SK-N-SH (cell line): ENCODE measurements around the gene SLC2A8. TPM values are rescaled to one million over a fixed set of nuclear protein-coding genes. Genes with fewer than 3 reads are reported as not detected.

Experiments used
- CTCF ChIA-PET: fragments of 300-600, 350-600 bp; formaldehyde crosslinking; extraction: SDS; loops from one replicate; lab custom pipeline; 2021; lab: Yijun Ruan, JAX
- POLR2A ChIA-PET: fragments of 350-600 bp; sonication (Branson Sonifier 250); formaldehyde crosslinking; extraction: SDS; loops from one replicate; lab custom pipeline; 2020; ENCODE audit warnings: antibody characterized with exemption, inconsistent platforms; lab: Yijun Ruan, JAX
- DNase-seq: peaks from one replicate; pipeline ENCODE4 v3.0.0; 2012
- H2AFZ ChIP-seq: fragments of 200-600 bp; sonication (generic); 2 replicates; pipeline ENCODE4 v1.8.1; 2016; ENCODE audit warnings: antibody characterized with exemption, mild to moderate bottlenecking, low read depth
- H3F3A ChIP-seq: fragments of 200-600 bp; sonication (generic); replicated peaks from 2 replicates; pipeline ENCODE3; 2016; ENCODE audit warnings: antibody characterized with exemption, mild to moderate bottlenecking; ENCODE audit not compliant: insufficient read depth
- H3K27ac ChIP-seq, 2 experiments: fragments of 200-500 bp in 1 of 2; fragments of 200-600 bp in 1 of 2; sonication (Bioruptor generic) in 1 of 2; sonication (generic), shearing (Covaris generic) in 1 of 2; 2 replicates each; pipeline versions ENCODE4 v1.5.1 to v1.6.1; 2014 to 2016; ENCODE audit warnings: low read depth in 2 of 2, inconsistent platforms in 1 of 2, low read length in 1 of 2, mild to moderate bottlenecking in 1 of 2, mixed read lengths in 1 of 2
- H3K27me3 ChIP-seq: fragments of 200-600 bp; sonication (generic), shearing (Covaris generic); 2 replicates; pipeline ENCODE4 v1.6.1; 2016; ENCODE audit warnings: mixed run types; ENCODE audit not compliant: insufficient read depth
- H3K36me3 ChIP-seq, 2 experiments: fragments of 200-500 bp in 1 of 2; fragments of 200-600 bp in 1 of 2; sonication (Bioruptor generic) in 1 of 2; sonication (generic) in 1 of 2; replicated peaks in 1 of 2; 2 replicates each; pipeline versions ENCODE3 to v1.5.1; 2014 to 2016; ENCODE audit warnings: low read length in 1 of 2, mild to moderate bottlenecking in 1 of 2; ENCODE audit not compliant: insufficient read depth in 2 of 2, control insufficient read depth in 1 of 2
- H3K4me1 ChIP-seq, 2 experiments: fragments of 200-500 bp in 1 of 2; fragments of 200-600 bp in 1 of 2; sonication (Bioruptor generic) in 1 of 2; sonication (generic), shearing (Covaris generic) in 1 of 2; 2 replicates each; pipeline versions ENCODE4 v1.5.1 to v1.6.1; 2014 to 2016; ENCODE audit warnings: low read depth in 1 of 2, low read length in 1 of 2, mixed run types in 1 of 2; ENCODE audit not compliant: insufficient read depth in 2 of 2, control insufficient read depth in 1 of 2
- H3K4me2 ChIP-seq: fragments of 200-600 bp; sonication (generic), shearing (Covaris generic); 2 replicates; pipeline ENCODE4 v1.6.1; 2017; ENCODE audit warnings: mixed run types
- H3K4me3 ChIP-seq, 2 experiments: fragments of 200-500 bp in 1 of 2; fragments of 200-600 bp in 1 of 2; sonication (Bioruptor generic) in 1 of 2; sonication (generic), shearing (Covaris generic) in 1 of 2; 2 replicates each; pipeline versions ENCODE4 v1.5.1 to v1.8.1; 2014 to 2016; ENCODE audit warnings: low read depth in 2 of 2, inconsistent platforms in 1 of 2, low read length in 1 of 2, mild to moderate bottlenecking in 1 of 2, mixed read lengths in 1 of 2, moderate library complexity in 1 of 2
- H3K79me2 ChIP-seq: fragments of 200-600 bp; sonication (generic); 2 replicates; pipeline ENCODE4 v1.8.1; 2017; ENCODE audit warnings: mild to moderate bottlenecking; ENCODE audit not compliant: insufficient read depth
- H3K9ac ChIP-seq: fragments of 200-600 bp; sonication (generic); 2 replicates; pipeline ENCODE4 v1.6.1; 2017; ENCODE audit warnings: mixed run types
- H3K9me2 ChIP-seq: fragments of 200-600 bp; sonication (generic); 2 replicates; pipeline ENCODE4 v1.6.1; 2017; ENCODE audit warnings: mixed run types
- H3K9me3 ChIP-seq: fragments of 200-600 bp; sonication (generic); 2 replicates; pipeline ENCODE4 v1.6.1; 2017; ENCODE audit warnings: mixed run types, mild to moderate bottlenecking, moderate library complexity
- H4K20me1 ChIP-seq: fragments of 200-600 bp; sonication (generic); 2 replicates; pipeline ENCODE4 v1.6.1; 2017; ENCODE audit warnings: mild to moderate bottlenecking, mixed run types; ENCODE audit not compliant: insufficient read depth
- ELF1 ChIP-seq: IDR thresholded peaks from 2 replicates; pipeline ENCODE4 v1.4.0; 2012
- EP300 ChIP-seq, 2 experiments: IDR thresholded peaks; 2 replicates each; pipeline versions ENCODE4 v1.4.0 to v1.6.1; 2012; ENCODE audit warnings: borderline replicate concordance in 1 of 2, low read depth in 1 of 2, low read length in 1 of 2
- FOXJ3 ChIP-seq: sonication (generic); formaldehyde crosslinking; IDR thresholded peaks from 2 replicates; pipeline ENCODE4 v1.5.1; 2020; ENCODE audit warnings: mild to moderate bottlenecking, missing genetic modification reagents
- GABPA ChIP-seq: IDR thresholded peaks from 2 replicates; pipeline ENCODE4 v1.4.0; 2012; ENCODE audit warnings: low read depth, mild to moderate bottlenecking
- JUND ChIP-seq: IDR thresholded peaks from 2 replicates; pipeline ENCODE4 v1.4.0; 2012
- MEF2A ChIP-seq: IDR thresholded peaks from 2 replicates; pipeline ENCODE4 v1.4.0; 2012; ENCODE audit warnings: low read depth, borderline replicate concordance
- MXI1 ChIP-seq: IDR thresholded peaks from 2 replicates; pipeline ENCODE4 v1.6.1; 2012; ENCODE audit warnings: mild to moderate bottlenecking, low read depth, low read length, improper control_type of control experiment
- NFIC ChIP-seq: IDR thresholded peaks from 2 replicates; pipeline ENCODE4 v1.4.0; 2012; ENCODE audit warnings: borderline replicate concordance
- NRF1 ChIP-seq: IDR thresholded peaks from 2 replicates; pipeline ENCODE4 v1.6.1; 2012; ENCODE audit warnings: low read depth, mild to moderate bottlenecking, low read length
- POLR2AphosphoS5 ChIP-seq: IDR thresholded peaks from 2 replicates; pipeline ENCODE4 v1.6.1; 2012; ENCODE audit warnings: low read depth, low read length
- RAD21 ChIP-seq: IDR thresholded peaks from 2 replicates; pipeline ENCODE4 v1.6.1; 2012; ENCODE audit warnings: mild to moderate bottlenecking, low read length
- WGBS: methylation state at CpG from one replicate; pipeline ENCODE4 v1.1.6; 2017; ENCODE audit warnings: low lambda C conversion rate; 5-methylcytosine and 5-hydroxymethylcytosine counted together
- polyA plus RNA-seq, 3 experiments: library from polyadenylated mRNA; depleted of rRNA; stranded (reverse); fragments of >200 nt; gene quantifications; 2 replicates each; pipeline ENCODE4 v1.2.3, GENCODE V29; 2012
- TF ChIP-seq, protein P1 (sequence below): IDR thresholded peaks from 2 replicates; pipeline ENCODE4; 2012
- TF ChIP-seq, protein P2 (sequence below): fragments of 200-600 bp; sonication (generic); IDR thresholded peaks from 2 replicates; pipeline ENCODE4 v1.6.1; 2017; ENCODE audit warnings: antibody characterized with exemption, mild to moderate bottlenecking, moderate library complexity
- TF ChIP-seq, protein P3 (sequence below): fragments of 150-350 bp; IDR thresholded peaks from 2 replicates; pipeline ENCODE4 v1.6.1; 2017; ENCODE audit warnings: antibody characterized with exemption, low read length, low read depth, borderline replicate concordance
- TF ChIP-seq, protein P4 (sequence below): IDR thresholded peaks from 2 replicates; pipeline ENCODE4 v1.4.0; 2012; ENCODE audit warnings: low read depth, borderline replicate concordance

The SLC2A8 gene
- polyA plus RNA-seq, 1 of the 3 experiments (the other 2 are of a cell fraction), result 15.1 TPM

DNA sequence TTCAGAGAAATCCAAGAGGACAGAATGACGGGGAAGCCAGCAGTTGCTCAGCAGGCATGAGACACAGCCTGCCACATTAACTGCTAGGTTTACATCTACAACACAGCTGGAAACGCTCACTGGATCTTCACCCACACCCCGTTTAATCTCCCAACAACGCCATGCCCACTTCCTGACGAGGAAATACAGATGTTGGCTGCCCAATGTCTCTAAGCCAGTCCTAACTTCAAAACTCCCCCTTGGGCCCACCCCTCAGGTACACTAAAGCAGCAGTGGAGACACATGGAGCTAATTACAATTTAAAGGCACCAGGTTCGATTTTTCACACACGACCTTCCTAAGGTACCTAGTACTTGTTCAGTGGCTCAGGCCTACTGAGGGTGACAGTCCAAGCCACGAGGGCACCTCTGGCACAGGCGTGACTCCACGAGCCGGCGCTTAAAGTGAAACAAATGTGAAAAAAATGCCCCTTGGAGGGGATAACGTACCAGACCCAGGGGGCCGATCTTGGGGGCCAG, 53.3 kb downstream of the SLC2A8 start:
- H3K9me3 ChIP-seq, result no peaks in the 10 kb centered on the region
- H3F3A ChIP-seq, result peaks cover 61% of the 10 kb centered on the region
- H4K20me1 ChIP-seq, result peaks cover 47% of the 10 kb centered on the region
- DNase-seq, result no peak
- no peak overlapping the region for H2AFZ ChIP-seq
- under 1% methylated on average over 12 of the region's 14 CpGs for WGBS
- H3K9me2 ChIP-seq, result no peaks in the 10 kb centered on the region
- CTCF ChIA-PET, result interaction anchor here (1.1 to 1.9 kb wide), 3 partner anchors 12 to 20 kb away, joined by 3 to 5 read pairs (median 3); no protein-coding TSS in a partner anchor
- no peaks in the 10 kb centered on the region for H3K27me3 ChIP-seq
- peaks cover 43 to 58% of the 10 kb centered on the region in 2 experiments for H3K36me3 ChIP-seq
- peak overlapping the region; percentile 95 for H3K9ac ChIP-seq
- peaks cover 66% of the 10 kb centered on the region for H3K79me2 ChIP-seq
- TF ChIP-seq, protein P1, sequence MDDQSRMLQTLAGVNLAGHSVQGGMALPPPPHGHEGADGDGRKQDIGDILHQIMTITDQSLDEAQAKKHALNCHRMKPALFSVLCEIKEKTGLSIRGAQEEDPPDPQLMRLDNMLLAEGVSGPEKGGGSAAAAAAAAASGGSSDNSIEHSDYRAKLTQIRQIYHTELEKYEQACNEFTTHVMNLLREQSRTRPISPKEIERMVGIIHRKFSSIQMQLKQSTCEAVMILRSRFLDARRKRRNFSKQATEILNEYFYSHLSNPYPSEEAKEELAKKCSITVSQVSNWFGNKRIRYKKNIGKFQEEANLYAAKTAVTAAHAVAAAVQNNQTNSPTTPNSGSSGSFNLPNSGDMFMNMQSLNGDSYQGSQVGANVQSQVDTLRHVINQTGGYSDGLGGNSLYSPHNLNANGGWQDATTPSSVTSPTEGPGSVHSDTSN, result no peak
- TF ChIP-seq MEF2A (no peak), MXI1 (peak; percentile 75; the same call in 1 of the 2 replicates), POLR2AphosphoS5 (0 out of 2 replicates have a peak, but pooled peaks have one; percentile 3)
- H3K4me1 ChIP-seq, result peaks cover 5 to 40% of the 10 kb centered on the region in 2 experiments; a peak in 3 of 4 replicates
- POLR2A ChIA-PET, result interaction anchor here (0.6 to 3.2 kb wide), 6 partner anchors 13 to 226 kb away, joined by 3 to 12 read pairs (median 4); partner anchors contain the start of gene ZNF79
- H3K27ac ChIP-seq, result peak overlapping the region; percentile 77 to 92
- H3K4me2 ChIP-seq, result peak overlapping the region; percentile 95
- H3K4me3 ChIP-seq, result peak overlapping the region; percentile 92 to 99

DNA sequence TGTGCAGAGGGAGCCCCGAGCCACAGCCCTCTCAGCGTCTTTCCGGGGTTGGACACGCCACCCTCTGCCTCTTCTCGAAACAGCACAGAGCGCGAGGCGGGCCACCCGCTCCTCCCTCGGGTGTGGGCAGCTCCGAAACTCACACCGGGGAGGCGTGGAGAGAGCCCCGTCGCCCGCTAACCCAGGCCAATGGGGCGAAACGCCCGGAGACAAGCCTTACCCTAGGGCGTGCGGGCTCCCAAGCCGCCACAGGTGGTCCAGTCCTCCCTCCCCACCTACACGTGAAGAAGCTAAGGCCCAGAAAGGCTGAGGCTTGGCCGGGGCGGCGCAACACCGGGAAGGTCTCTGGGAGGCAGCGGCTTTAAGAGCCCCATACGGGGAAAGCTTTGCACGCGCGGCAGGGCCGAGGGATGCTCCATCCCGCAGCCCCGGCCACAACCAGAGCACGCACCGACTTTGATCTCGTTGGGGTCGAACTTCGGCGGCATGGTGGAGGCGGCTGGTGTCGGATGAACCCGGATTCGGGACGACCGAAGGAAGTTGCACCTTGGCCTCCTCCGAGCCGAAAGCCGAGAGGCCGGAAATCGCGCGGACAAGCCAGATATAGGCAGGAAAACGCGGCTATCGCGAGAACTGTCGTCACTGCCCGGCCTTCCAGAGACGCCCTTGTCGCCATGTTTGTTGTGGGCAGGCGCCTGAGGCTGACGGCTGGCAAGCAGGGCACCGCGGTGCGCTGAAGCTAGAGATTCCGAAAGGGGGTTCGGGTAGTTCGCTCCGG, 54.0 kb downstream of the SLC2A8 start, which contains the start of the genes LRSAM1 and RPL12:
TSS of gene LRSAM1 (plus strand) at position 681 of the 778 bp plus-strand sequence. CDS start 3,018 bp downstream, outside the sequence.
TSS of gene RPL12 (minus strand) at position 577 of the 778 bp plus-strand sequence. CDS start at position 488, 89 bp downstream.
- H3K9me2 ChIP-seq, result no peaks in the 10 kb centered on the region
- H3F3A ChIP-seq, result peaks cover 53% of the 10 kb centered on the region
- peaks cover 66% of the 10 kb centered on the region for H3K79me2 ChIP-seq
- WGBS, result 1% methylated on average over 26 of the region's 71 CpGs
- H3K27me3 ChIP-seq, result no peaks in the 10 kb centered on the region
- POLR2A ChIA-PET, result interaction anchor here (0.5 to 3.2 kb wide), 10 partner anchors 10 to 227 kb away, joined by 3 to 12 read pairs (median 4); partner anchors contain the start of genes SLC2A8 and ZNF79
- no peaks in the 10 kb centered on the region for H3K9me3 ChIP-seq
- peaks cover 5 to 40% of the 10 kb centered on the region in 2 experiments; a peak in 3 of 4 replicates for H3K4me1 ChIP-seq
- peaks cover 47% of the 10 kb centered on the region for H4K20me1 ChIP-seq
- peak within 1 kb of the TSS; percentile 95 for H3K4me2 ChIP-seq
- CTCF ChIA-PET, result interaction anchor here (1.9 kb wide), 1 partner anchor 12 kb away, joined by 5 read pairs; no protein-coding TSS in a partner anchor
- peak within 1 kb of the TSS; percentile 77 to 95 for H3K27ac ChIP-seq
- H2AFZ ChIP-seq, result peak within 1 kb of the TSS; percentile 90
- peak; percentile 95 for DNase-seq
- peak within 1 kb of the TSS; percentile 92 to 99 for H3K4me3 ChIP-seq
- peak within 1 kb of the TSS; percentile 95 for H3K9ac ChIP-seq
- H3K36me3 ChIP-seq, result peaks cover 36 to 60% of the 10 kb centered on the region in 2 experiments
- TF ChIP-seq FOXJ3 (CRISPR knock-in tag), result 0 out of 2 replicates have a peak, but pooled peaks have one; percentile 19
- TF ChIP-seq MEF2A, result no peak
- TF ChIP-seq MXI1, result peak; percentile 64
- TF ChIP-seq EP300 (IDR thresholded peaks at IDR 0.05; ENCODE audit: borderline replicate concordance in 1 of 2, low read depth in 1 of 2, low read length in 1 of 2), result peak in 1 of 2 experiments; percentile 20; a peak in 1 of 4 replicates
- TF ChIP-seq, protein P1, result peak; percentile 19; the same call in 1 of the 2 replicates
- peak; percentile 89 for TF ChIP-seq ELF1
- TF ChIP-seq, protein P2, sequence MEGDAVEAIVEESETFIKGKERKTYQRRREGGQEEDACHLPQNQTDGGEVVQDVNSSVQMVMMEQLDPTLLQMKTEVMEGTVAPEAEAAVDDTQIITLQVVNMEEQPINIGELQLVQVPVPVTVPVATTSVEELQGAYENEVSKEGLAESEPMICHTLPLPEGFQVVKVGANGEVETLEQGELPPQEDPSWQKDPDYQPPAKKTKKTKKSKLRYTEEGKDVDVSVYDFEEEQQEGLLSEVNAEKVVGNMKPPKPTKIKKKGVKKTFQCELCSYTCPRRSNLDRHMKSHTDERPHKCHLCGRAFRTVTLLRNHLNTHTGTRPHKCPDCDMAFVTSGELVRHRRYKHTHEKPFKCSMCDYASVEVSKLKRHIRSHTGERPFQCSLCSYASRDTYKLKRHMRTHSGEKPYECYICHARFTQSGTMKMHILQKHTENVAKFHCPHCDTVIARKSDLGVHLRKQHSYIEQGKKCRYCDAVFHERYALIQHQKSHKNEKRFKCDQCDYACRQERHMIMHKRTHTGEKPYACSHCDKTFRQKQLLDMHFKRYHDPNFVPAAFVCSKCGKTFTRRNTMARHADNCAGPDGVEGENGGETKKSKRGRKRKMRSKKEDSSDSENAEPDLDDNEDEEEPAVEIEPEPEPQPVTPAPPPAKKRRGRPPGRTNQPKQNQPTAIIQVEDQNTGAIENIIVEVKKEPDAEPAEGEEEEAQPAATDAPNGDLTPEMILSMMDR, result peak; percentile 10; the same call in 1 of the 2 replicates
- TF ChIP-seq NFIC, result no peak
- TF ChIP-seq, protein P3, sequence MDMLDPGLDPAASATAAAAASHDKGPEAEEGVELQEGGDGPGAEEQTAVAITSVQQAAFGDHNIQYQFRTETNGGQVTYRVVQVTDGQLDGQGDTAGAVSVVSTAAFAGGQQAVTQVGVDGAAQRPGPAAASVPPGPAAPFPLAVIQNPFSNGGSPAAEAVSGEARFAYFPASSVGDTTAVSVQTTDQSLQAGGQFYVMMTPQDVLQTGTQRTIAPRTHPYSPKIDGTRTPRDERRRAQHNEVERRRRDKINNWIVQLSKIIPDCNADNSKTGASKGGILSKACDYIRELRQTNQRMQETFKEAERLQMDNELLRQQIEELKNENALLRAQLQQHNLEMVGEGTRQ, result no peak
- TF ChIP-seq, protein P4, sequence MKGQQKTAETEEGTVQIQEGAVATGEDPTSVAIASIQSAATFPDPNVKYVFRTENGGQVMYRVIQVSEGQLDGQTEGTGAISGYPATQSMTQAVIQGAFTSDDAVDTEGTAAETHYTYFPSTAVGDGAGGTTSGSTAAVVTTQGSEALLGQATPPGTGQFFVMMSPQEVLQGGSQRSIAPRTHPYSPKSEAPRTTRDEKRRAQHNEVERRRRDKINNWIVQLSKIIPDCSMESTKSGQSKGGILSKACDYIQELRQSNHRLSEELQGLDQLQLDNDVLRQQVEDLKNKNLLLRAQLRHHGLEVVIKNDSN, result no peak
- peak; percentile 81 for TF ChIP-seq GABPA
- peak; percentile 13; the same call in 1 of the 2 replicates for TF ChIP-seq JUND
- TF ChIP-seq NRF1, result no peak
- no peak for TF ChIP-seq RAD21
